AG04450 (cell line): Measurements from ENCODE around the gene SEMA4D. TPM values are rescaled to one million over a fixed set of nuclear protein-coding genes. Genes with fewer than 3 reads are reported as not detected.
A peak's percentile ranks its signal among the peaks of the same experiment; 100 is the strongest.

Experiments
- CTCF ChIA-PET: fragments of 300-600, 350-600 bp; formaldehyde crosslinking; extraction: SDS; loops from one replicate; lab custom pipeline; 2022; ENCODE audit warnings: antibody characterized with exemption, inconsistent platforms; lab: Charles Lee
- POLR2A ChIA-PET: fragments of 350-600 bp; formaldehyde crosslinking; extraction: SDS; loops from one replicate; lab custom pipeline; 2021; ENCODE audit warnings: antibody characterized with exemption, inconsistent platforms; lab: Yijun Ruan, JAX
- DNase-seq: peaks from one replicate; pipeline ENCODE4 v3.0.0-alpha.2; 2011; ENCODE audit warnings: low read depth, low spot score
- H3K27ac ChIP-seq: one replicate; pipeline ENCODE4 v1.5.1; 2012; ENCODE audit warnings: low read depth, low read length, control low read depth
- H3K27me3 ChIP-seq: one replicate; pipeline ENCODE4 v1.6.0; 2012; ENCODE audit warnings: low read length; ENCODE audit not compliant: control insufficient read depth, insufficient read depth
- H3K4me3 ChIP-seq: 2 replicates; pipeline ENCODE4 v1.5.1; 2011; ENCODE audit warnings: mild to moderate bottlenecking, low read depth, low read length, control low read depth
- H3K9me3 ChIP-seq: 2 replicates; pipeline ENCODE4 v1.5.1; 2012; ENCODE audit warnings: low read length; ENCODE audit not compliant: control insufficient read depth, insufficient read depth
- CTCF ChIP-seq: IDR thresholded peaks from 2 replicates; pipeline ENCODE4 v1.5.1; 2011; ENCODE audit warnings: low read depth, low read length, control low read depth, inconsistent platforms
- polyA plus RNA-seq: library from polyadenylated mRNA; depleted of rRNA; stranded (reverse); fragments of >200 nt; gene quantifications from 2 replicates; pipeline ENCODE4 v1.2.3, GENCODE V29; 2011

SEMA4D gene
- polyA plus RNA-seq, 1 experiment, result 2.8 TPM

- H3K27me3 ChIP-seq, result peaks cover 18% of the 10 kb centered on the region
- no peak overlapping the region for H3K4me3 ChIP-seq
- H3K9me3 ChIP-seq, result no peaks in the 10 kb centered on the region
- no peak for TF ChIP-seq CTCF
- no peak for DNase-seq
- H3K27ac ChIP-seq, result no peak overlapping the region
- CTCF ChIA-PET, result no interaction called here
- POLR2A ChIA-PET, result no interaction called here
Measured at GRCh38 chr9:89500008-89500407, 2.1 kb upstream of the SEMA4D start.

GRCh38 chr9:89498852-89499480, 1.1 kb upstream of the SEMA4D start:
- H3K9me3 ChIP-seq, result no peaks in the 10 kb centered on the region
- no peak for TF ChIP-seq CTCF
- peaks cover 18% of the 10 kb centered on the region for H3K27me3 ChIP-seq
- no peak overlapping the region for H3K27ac ChIP-seq
- POLR2A ChIA-PET, result no interaction called here
- DNase-seq, result no peak
- CTCF ChIA-PET, result no interaction called here
- no peak overlapping the region for H3K4me3 ChIP-seq

GRCh38 chr9:89497257-89497963, 503 bp downstream of the SEMA4D start:
- no peak overlapping the region for H3K27ac ChIP-seq
- POLR2A ChIA-PET, result no interaction called here

GRCh38 chr9:89496645-89497256, 1.2 kb downstream of the SEMA4D start:
- Histone ChIP-seq H3K9me3 (no peaks in the 10 kb centered on the region), H3K4me3 (peak overlapping the region; percentile 58), H3K27ac (no peak overlapping the region), H3K27me3 (peaks cover 17% of the 10 kb centered on the region)
- POLR2A ChIA-PET, result no interaction called here
- TF ChIP-seq CTCF, result no peak
- no peak for DNase-seq
- CTCF ChIA-PET, result no interaction called here

More at GRCh38 chr9:89497257-89497963, 503 bp downstream of the SEMA4D start:
- CTCF ChIA-PET, result no interaction called here
- peak overlapping the region; percentile 58 for H3K4me3 ChIP-seq
- TF ChIP-seq CTCF, result no peak
- H3K27me3 ChIP-seq, result peaks cover 18% of the 10 kb centered on the region
- no peaks in the 10 kb centered on the region for H3K9me3 ChIP-seq
- no peak for DNase-seq
